MM.1S (cell line): ENCODE measurements around the gene TNFSF4.
A peak's percentile ranks its signal among the peaks of the same experiment; 100 is the strongest.

Experiments used
- DNase-seq: peaks from one replicate; pipeline ENCODE4 v3.0.0-alpha.2; 2015
- H2AFZ ChIP-seq: fragments of 300-600 bp; sonication (generic); 2 replicates; pipeline ENCODE4 v1.6.0; 2016; ENCODE audit warnings: antibody characterized with exemption, low read length
- H3F3A ChIP-seq: fragments of 300-600 bp; sonication (generic); 2 replicates; pipeline ENCODE4 v1.6.1; 2016; ENCODE audit warnings: mild to moderate bottlenecking, antibody characterized with exemption, low read length, moderate library complexity, mixed read lengths; ENCODE audit not compliant: insufficient read depth
- H3K27ac ChIP-seq: fragments of 300-600 bp; sonication (generic); 2 replicates; pipeline ENCODE4 v1.5.1; 2016; ENCODE audit warnings: mild to moderate bottlenecking, low read length
- H3K27me3 ChIP-seq: fragments of 300-600 bp; sonication (generic); replicated peaks from 2 replicates; pipeline ENCODE4 v1.6.0; 2016; ENCODE audit warnings: low read length; ENCODE audit not compliant: insufficient read depth
- H3K36me3 ChIP-seq: fragments of 300-600 bp; sonication (generic); replicated peaks from 2 replicates; pipeline ENCODE4 v1.6.1; 2016; ENCODE audit warnings: mild to moderate bottlenecking, low read length, mixed read lengths; ENCODE audit not compliant: insufficient read depth
- H3K4me1 ChIP-seq: fragments of 300-600 bp; sonication (generic); 2 replicates; pipeline ENCODE4 v1.6.1; 2016; ENCODE audit warnings: low read length, mixed read lengths
- H3K4me2 ChIP-seq: fragments of 300-600 bp; sonication (generic); 2 replicates; pipeline ENCODE4 v1.6.0; 2016; ENCODE audit warnings: low read depth, low read length
- H3K4me3 ChIP-seq: fragments of 300-600 bp; sonication (generic); 2 replicates; pipeline ENCODE4 v1.5.1; 2016; ENCODE audit warnings: low read length, mixed read lengths
- H3K79me2 ChIP-seq: fragments of 300-600 bp; sonication (generic); 2 replicates; pipeline ENCODE4 v1.6.1; 2016; ENCODE audit warnings: mixed run types, low read length, mixed read lengths
- H3K9ac ChIP-seq: fragments of 300-600 bp; sonication (generic); 2 replicates; pipeline ENCODE4 v1.6.1; 2016; ENCODE audit warnings: low read length, mixed read lengths
- H3K9me2 ChIP-seq: fragments of 300-600 bp; sonication (generic); replicated peaks from 2 replicates; pipeline ENCODE4 v1.6.1; 2016; ENCODE audit warnings: mild to moderate bottlenecking, low read length, mixed read lengths; ENCODE audit not compliant: insufficient read depth
- H3K9me3 ChIP-seq: fragments of 300-600 bp; sonication (generic); replicated peaks from 2 replicates; pipeline ENCODE4 v1.6.1; 2016; ENCODE audit warnings: mild to moderate bottlenecking, low read length, mixed read lengths; ENCODE audit not compliant: insufficient read depth
- H4K20me1 ChIP-seq: fragments of 300-600 bp; sonication (generic); 2 replicates; pipeline ENCODE4 v1.6.1; 2016; ENCODE audit warnings: mild to moderate bottlenecking, low read length, moderate library complexity, mixed read lengths; ENCODE audit not compliant: insufficient read depth
- CTCF ChIP-seq: fragments of 300-600 bp; sonication (generic); IDR thresholded peaks from 2 replicates; pipeline ENCODE4 v1.5.1; 2016; ENCODE audit warnings: antibody characterized with exemption, low read length, mixed read lengths
- EZH2 ChIP-seq: fragments of 300-600 bp; sonication (generic); optimal IDR thresholded peaks from 2 replicates; pipeline ENCODE3; 2017; ENCODE audit warnings: low read depth, mild to moderate bottlenecking, antibody characterized with exemption, low read length, mixed read lengths
- EZH2phosphoT487 ChIP-seq: fragments of 300-600 bp; sonication (generic); IDR thresholded peaks from 2 replicates; pipeline ENCODE4 v1.6.1; 2018; ENCODE audit warnings: antibody characterized with exemption, low read length

Gene TNFSF4

DNA sequence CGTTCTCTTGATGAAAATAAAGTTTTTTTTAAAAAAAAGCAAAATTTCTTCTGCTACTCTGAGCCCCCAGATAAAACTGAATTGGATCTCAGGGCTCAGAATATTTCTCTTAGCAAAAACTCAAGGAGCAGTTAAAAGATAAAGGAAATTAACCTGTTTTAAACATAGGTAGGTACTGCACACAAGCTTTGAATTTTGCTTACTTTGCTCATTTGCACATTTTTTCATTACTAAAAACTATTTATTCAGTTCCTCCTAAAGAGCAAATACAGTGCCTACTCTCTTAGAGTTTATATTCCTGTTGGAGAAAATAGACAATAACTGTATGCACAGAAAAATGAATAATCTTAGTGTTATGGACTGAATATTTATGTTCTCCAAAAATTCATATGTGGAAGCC, 13.0 kb upstream of the TNFSF4 start:
- no peak for DNase-seq
- Histone ChIP-seq H3K79me2 (no peaks in the 10 kb centered on the region), H3K4me2 (no peak overlapping the region), H3K9ac (no peak overlapping the region), H3K4me1 (no peaks in the 10 kb centered on the region), H4K20me1 (no peaks in the 10 kb centered on the region), H2AFZ (no peak overlapping the region), H3K36me3 (no peaks in the 10 kb centered on the region), H3K4me3 (no peak overlapping the region), H3K9me3 (no peaks in the 10 kb centered on the region), H3F3A (no peaks in the 10 kb centered on the region), H3K27me3 (no peaks in the 10 kb centered on the region), H3K27ac (no peak overlapping the region), H3K9me2 (no peaks in the 10 kb centered on the region)
- TF ChIP-seq EZH2phosphoT487: no peak
- no peak for TF ChIP-seq EZH2
- no peak for TF ChIP-seq CTCF

- no peak overlapping the region for H3K4me3 ChIP-seq
- no peaks in the 10 kb centered on the region for H3K27me3 ChIP-seq
- no peaks in the 10 kb centered on the region for H4K20me1 ChIP-seq
- H3K9me3 ChIP-seq: no peaks in the 10 kb centered on the region
- H3K9ac ChIP-seq: no peak overlapping the region
- no peak overlapping the region for H2AFZ ChIP-seq
- DNase-seq: no peak
- TF ChIP-seq EZH2: no peak
- TF ChIP-seq CTCF: peak; percentile 21; the same call in 1 of the 2 replicates
- TF ChIP-seq EZH2phosphoT487: no peak
- no peaks in the 10 kb centered on the region for H3K9me2 ChIP-seq
- H3K36me3 ChIP-seq: no peaks in the 10 kb centered on the region
- no peak overlapping the region for H3K27ac ChIP-seq
- no peak overlapping the region for H3K4me2 ChIP-seq
- peaks cover 3% of the 10 kb centered on the region; the same call in 1 of the 2 replicates for H3K4me1 ChIP-seq
- no peaks in the 10 kb centered on the region for H3K79me2 ChIP-seq
- no peaks in the 10 kb centered on the region for H3F3A ChIP-seq
These were observed 6.5 kb upstream of the TNFSF4 start for GRCh38 chr1:173213665-173214064.

DNA sequence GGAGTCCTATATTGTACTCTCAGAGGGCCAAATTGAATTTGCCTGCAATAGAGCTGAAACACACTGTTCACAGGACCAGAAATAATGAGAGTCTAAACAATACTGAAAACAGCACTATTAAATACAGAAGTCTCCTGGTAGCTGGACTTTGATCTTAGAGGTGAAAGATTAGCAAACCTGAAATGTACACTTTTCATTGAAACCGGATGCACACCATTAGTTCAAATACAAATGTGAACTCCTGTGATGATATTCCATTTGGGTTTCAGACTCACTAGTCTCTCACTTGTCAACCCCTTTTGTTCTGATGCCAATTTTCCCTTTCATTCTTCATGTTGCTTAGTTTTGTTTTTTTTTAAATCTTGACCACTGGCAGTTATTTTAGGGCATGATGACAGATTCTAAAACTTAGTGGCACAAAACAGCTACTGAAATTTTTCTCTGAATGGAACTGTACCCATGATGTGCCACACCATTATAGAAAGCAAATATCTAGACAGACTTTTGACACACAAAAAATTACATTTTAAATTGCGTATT, 5.9 kb upstream of the TNFSF4 start:
- Histone ChIP-seq H3K9me2 (no peaks in the 10 kb centered on the region), H3K79me2 (no peaks in the 10 kb centered on the region), H3F3A (no peaks in the 10 kb centered on the region), H3K9me3 (no peaks in the 10 kb centered on the region), H3K4me3 (no peak overlapping the region), H3K27ac (no peak overlapping the region), H4K20me1 (no peaks in the 10 kb centered on the region), H3K4me1 (peaks cover 3% of the 10 kb centered on the region; the same call in 1 of the 2 replicates), H3K9ac (no peak overlapping the region), H3K4me2 (no peak overlapping the region), H3K36me3 (no peaks in the 10 kb centered on the region), H3K27me3 (no peaks in the 10 kb centered on the region), H2AFZ (no peak overlapping the region)
- no peak for DNase-seq
- no peak for TF ChIP-seq EZH2
- no peak for TF ChIP-seq CTCF
- no peak for TF ChIP-seq EZH2phosphoT487
